ENCODE results near the gene MYL3.

Gene MYL3

GRCh38 chr3:46899151-46900006 is 36.1 kb upstream of the MYL3 start:
- no peak for DNase-seq (ENCODE audit: low read depth in 2 of 2)

GRCh38 chr3:46898321-46899150 is 35.3 kb upstream of the MYL3 start:
- no peak for DNase-seq (ENCODE audit: low read depth in 2 of 2)

GRCh38 chr3:46897829-46898320 is 34.6 kb upstream of the MYL3 start:
- no peak for DNase-seq (ENCODE audit: low read depth in 2 of 2)

GRCh38 chr3:46897031-46897430 is 33.8 kb upstream of the MYL3 start:
- no peak for DNase-seq (ENCODE audit: low read depth in 2 of 2)

- DNase-seq (ENCODE audit: low read depth in 2 of 2): no peak
Measured at GRCh38 chr3:46896386-46896785, 33.1 kb upstream of the MYL3 start.

- no peak for DNase-seq (ENCODE audit: low read depth in 2 of 2)
Measured at GRCh38 chr3:46895761-46896160, 32.5 kb upstream of the MYL3 start.

GRCh38 chr3:46895204-46895660 is 32.0 kb upstream of the MYL3 start:
- peak; percentile 52 to 64 for DNase-seq (ENCODE audit: low read depth in 2 of 2)

GRCh38 chr3:46894256-46894655 is 31.0 kb upstream of the MYL3 start:
- no peak for DNase-seq (ENCODE audit: low read depth in 2 of 2)

- no peak for DNase-seq (ENCODE audit: low read depth in 2 of 2)
Measured at GRCh38 chr3:46893763-46894162, 30.5 kb upstream of the MYL3 start.

GRCh38 chr3:46893146-46893748 is 30.0 kb upstream of the MYL3 start:
- DNase-seq (ENCODE audit: low read depth in 2 of 2): no peak

GRCh38 chr3:46892285-46893145 is 29.3 kb upstream of the MYL3 start:
- no peak for DNase-seq (ENCODE audit: low read depth in 2 of 2)

- DNase-seq (ENCODE audit: low read depth in 2 of 2): no peak
Measured at GRCh38 chr3:46891132-46891531, 27.9 kb upstream of the MYL3 start.

- no peak for DNase-seq (ENCODE audit: low read depth in 2 of 2)
Measured at GRCh38 chr3:46890132-46890531, 26.9 kb upstream of the MYL3 start.

- DNase-seq (ENCODE audit: low read depth in 2 of 2): no peak
Measured at GRCh38 chr3:46889381-46890110, 26.3 kb upstream of the MYL3 start.

- DNase-seq (ENCODE audit: low read depth in 2 of 2): no peak
Measured at GRCh38 chr3:46888705-46889104, 25.5 kb upstream of the MYL3 start.

- DNase-seq (ENCODE audit: low read depth in 2 of 2): no peak
Measured at GRCh38 chr3:46887980-46888494, 24.8 kb upstream of the MYL3 start.

- DNase-seq (ENCODE audit: low read depth in 2 of 2): no peak
Measured at GRCh38 chr3:46885612-46886011, 22.4 kb upstream of the MYL3 start.

- DNase-seq (ENCODE audit: low read depth in 2 of 2): no peak
Measured at GRCh38 chr3:46884929-46885328, 21.7 kb upstream of the MYL3 start.

- no peak for DNase-seq (ENCODE audit: low read depth in 2 of 2)
Measured at GRCh38 chr3:46884427-46884826, 21.2 kb upstream of the MYL3 start.

GRCh38 chr3:46883830-46884185 is 20.6 kb upstream of the MYL3 start:
- no peak for DNase-seq (ENCODE audit: low read depth in 2 of 2)

All from activated CD8-positive, alpha-beta memory T cell treated with anti-CD3 and anti-CD28 coated beads for 4 hours (primary cell).